DMS53 treated with DMSO at 0.1 percent for 48 hours (cell line): ENCODE measurements around the gene TRIM26.
"Not testable (repeated sequence)": the region's sequence is repeated elsewhere in the genome, so short reads cannot be mapped to it uniquely, and the experiment has no call there.

ENCODE experiments used
- DNase-seq: peaks from one replicate; lab custom pipeline; 2025; ENCODE audit not compliant: unreplicated experiment; lab: John Stamatoyannopoulos, UW

Gene TRIM26

GRCh38 chr6:30155520-30156261 is 57.5 kb downstream of the TRIM26 start:
- DNase-seq = no peak

- DNase-seq = no peak
These were observed 58.3 kb downstream of the TRIM26 start for GRCh38 chr6:30154709-30155519.

- DNase-seq = no peak
These were observed 59.1 kb downstream of the TRIM26 start for GRCh38 chr6:30154061-30154460.

- DNase-seq = no peak
These were observed 60.1 kb downstream of the TRIM26 start for GRCh38 chr6:30152910-30153610.

GRCh38 chr6:30152016-30152673 is 61.1 kb downstream of the TRIM26 start:
- DNase-seq = no peak

DNA sequence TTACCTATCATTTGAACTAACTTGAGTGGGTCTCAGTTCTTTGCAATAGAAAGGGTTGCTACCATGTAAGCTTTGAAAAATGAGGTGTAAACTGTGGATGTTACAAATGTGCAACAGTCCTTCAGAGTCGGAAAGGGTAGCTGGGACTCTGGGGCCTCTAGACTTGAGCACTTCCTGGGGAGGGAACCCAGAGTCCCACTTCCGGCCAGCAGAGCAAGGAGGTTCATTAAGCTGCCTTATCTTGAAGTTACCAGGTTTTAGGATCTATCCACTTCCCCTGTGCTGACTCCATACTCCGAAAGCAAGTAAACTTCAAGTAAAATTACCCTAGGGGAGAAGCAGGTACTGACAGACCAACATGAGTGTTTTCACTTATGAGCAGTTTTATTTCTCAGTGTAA is 61.6 kb downstream of the TRIM26 start:
- no peak for DNase-seq

DNA sequence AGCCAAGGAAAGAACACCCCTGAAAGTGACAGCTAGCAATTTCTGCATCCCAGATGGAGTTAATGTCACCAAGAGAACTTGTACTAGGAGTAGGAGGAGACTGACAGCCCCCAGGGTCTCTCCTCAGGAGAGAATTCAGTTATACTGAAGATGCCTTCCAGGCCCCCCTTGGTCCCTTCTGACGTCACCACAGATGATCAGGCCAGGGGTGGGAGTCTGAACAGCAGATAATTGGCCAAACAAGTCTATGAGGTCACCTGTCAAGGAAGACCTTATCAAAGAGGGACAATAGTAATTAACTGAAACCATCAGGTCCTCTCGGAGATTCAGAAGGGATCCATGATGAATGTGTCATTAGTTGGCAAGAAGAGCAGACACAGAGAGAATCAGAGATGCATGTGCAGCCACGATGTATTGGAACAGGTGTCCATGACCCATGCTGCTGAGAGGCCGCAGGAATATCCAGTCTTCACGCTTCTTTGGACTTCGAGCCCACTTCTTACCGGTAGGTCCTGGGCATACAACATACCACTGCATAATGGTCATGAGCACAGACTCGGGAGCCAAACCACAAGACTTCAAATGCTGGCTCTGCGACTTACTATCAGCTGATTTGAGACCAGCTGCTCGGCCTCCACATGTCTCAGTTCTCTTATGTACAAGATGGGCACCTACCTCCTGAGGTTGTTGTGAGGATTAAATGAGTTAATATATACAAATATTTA is 62.4 kb downstream of the TRIM26 start:
- no peak for DNase-seq

DNA sequence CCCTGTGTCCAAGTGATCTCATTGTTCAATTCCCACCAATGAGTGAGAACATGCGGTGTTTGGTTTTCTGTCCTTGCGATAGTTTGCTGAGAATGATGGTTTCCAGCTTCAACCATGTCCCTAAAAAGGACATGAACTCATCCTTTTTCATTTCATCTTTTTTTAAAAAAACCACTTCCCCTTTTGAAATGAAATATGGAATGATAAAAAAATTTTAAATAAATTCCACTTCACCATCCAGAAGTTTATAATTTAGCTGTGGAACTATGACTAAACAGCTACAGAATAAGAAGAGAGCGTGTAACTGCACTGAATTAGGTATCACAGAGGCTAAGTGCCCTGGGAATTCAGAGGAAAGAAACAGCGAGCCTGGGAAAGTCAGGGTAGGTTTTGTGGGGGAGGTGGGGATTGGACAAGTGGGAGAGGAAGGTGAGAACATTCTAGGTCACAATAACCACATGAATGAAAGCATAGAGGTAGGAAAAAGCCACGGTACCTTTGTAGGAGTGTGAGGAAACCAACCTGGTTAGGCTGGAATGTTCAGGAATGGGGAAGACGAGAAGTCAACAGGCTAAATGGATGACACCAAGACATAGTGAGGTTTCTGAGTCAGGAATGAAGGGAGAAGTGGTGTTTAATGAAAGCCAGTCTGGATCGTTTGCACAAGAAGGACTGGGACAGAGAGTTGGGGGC is 63.2 kb downstream of the TRIM26 start:
- DNase-seq = no peak

DNA sequence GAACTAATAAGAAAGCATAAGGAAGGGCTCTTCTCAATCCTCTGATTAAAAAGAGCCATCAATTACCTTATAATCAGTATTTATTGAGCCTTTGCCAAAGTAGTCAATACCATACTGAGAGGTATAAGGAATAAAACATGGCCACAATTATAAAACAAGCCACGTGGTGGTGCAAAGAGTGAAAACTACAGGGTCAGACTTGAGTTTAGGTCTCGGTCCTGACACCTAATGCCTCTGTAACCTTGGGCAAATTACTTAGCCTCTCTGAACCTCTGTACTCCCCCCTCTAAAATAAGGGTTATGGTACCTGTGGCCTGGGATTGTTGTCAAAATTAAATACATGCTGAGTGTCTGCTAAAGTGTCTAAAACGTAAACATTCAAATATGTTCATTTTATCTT is 64.0 kb downstream of the TRIM26 start:
- DNase-seq = no peak

DNA sequence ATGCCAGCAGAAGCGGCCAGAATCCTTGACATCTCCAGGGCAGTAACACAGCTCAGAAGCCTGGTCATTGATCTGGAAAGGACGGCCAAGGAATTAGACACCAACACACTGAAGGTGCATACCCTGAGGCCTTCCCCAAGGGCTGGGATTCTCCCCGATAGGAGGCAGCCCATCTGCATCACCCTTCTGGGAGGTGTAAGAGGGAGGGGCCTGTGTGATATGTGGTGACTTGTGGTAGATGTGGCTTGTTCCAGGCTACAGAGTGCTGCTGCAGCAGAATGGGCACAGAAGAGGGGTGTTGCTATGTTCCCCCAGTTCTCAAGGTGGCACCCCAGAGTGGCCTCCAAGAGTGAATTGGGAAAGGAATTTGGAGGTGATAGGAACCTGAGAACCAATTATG is 66.1 kb downstream of the TRIM26 start:
- no peak for DNase-seq

GRCh38 chr6:30145818-30146217 is 67.4 kb downstream of the TRIM26 start:
- no peak for DNase-seq

GRCh38 chr6:30144811-30145210 is 68.4 kb downstream of the TRIM26 start:
- no peak for DNase-seq

- no peak for DNase-seq
These were observed 69.4 kb downstream of the TRIM26 start for GRCh38 chr6:30143780-30144179.

DNA sequence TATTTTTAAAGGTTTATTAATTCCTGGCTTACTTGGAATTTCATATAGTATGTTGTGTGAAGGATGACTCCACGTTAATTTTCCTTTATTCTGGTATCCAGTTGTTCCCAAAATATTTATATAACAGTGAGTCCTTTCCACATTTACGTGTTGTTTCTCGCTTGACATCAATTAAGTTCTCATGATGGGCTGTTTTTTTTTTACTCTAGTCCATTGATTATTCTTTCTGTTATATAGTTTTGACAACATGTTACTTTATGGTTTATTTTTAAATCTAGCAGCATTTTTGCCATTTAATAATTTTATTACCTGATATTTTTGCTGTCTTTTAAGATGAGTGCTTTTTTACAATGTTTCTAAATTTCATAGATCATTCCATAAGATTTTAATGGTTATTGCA is 70.5 kb downstream of the TRIM26 start:
- no peak for DNase-seq

- DNase-seq = not testable (repeated sequence)
These were observed 73.0 kb downstream of the TRIM26 start for GRCh38 chr6:30140240-30140639.

DNA sequence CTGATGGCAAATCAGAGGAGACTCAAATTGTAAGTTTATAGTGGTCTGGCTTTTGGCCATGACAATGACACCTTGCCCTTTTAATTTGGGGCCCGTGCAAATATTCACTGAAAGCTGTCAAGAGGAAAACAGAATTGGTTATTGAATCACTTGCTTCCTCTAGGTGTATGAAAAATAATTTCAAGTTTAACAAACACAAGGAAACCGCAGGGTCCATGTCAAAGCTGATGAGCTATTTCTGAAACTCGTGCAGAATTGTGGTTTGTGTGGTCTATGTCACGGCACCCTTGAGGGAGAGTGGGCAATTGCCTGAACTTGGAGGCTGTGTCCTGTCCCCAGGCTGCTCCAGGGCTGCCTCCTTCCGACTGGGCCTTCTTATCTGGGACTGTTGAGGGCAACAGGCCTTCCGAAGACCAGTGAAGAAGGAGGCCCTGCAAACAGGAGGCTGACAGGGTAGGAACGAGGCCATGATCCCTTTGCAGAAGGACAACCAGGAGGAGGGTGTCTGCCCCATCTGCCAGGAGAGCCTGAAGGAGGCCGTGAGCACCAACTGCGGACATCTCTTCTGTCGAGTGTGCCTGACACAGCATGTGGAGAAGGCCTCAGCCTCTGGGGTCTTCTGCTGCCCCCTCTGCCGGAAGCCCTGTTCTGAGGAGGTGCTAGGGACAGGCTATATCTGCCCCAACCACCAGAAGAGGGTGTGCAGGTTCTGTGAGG is 76.5 kb downstream of the TRIM26 start:
- no peak for DNase-seq

DNA sequence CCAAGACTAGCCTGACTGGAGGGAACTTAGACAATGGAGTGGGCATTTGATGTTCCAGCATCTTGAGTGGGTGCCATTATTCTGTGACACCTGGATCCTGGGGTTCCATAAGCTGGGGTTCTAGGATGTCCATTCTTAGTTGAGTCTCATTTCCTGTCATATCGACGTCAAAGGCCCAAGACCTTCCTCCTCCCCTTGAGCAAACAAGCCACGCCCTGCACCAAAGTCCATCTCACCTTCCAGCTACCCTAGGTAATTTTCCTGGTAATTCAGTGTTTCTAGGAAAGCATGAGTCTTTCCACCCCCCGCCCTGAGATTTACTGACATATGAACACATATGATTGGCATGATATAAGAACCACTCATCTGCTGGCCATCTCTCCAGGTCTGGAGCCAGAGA is 77.4 kb downstream of the TRIM26 start, which contains the start of gene TRIM40:
TRIM40 (plus strand) TSS at position 384 of the 400 bp plus-strand sequence. CDS start 897 bp downstream, outside the sequence.
- no peak for DNase-seq

- no peak for DNase-seq
These were observed 78.1 kb downstream of the TRIM26 start for GRCh38 chr6:30135147-30135546.
